Measurements from ENCODE around the gene PRUNE2.

DNA sequence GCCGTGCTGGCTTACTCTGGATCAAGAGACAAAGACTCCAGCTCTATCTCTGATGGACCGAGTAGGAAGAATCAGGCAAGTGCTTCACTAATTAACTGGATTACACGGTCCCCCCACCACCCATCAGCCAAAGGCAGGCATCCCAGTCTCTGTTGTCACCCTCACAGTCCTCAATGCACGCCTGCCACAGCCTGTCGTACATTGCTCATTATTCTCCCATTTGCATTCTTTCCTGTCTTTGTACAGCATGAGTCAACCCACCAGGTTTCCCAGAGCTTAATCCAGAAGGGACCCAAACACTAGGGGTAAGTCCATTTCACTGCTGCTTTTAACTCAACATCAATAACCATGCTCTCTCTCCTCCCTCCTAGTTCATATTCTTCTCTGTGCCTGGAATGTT is 97.3 kb downstream of the PRUNE2 start:
- TF ChIP-seq EZH2 (IDR thresholded peaks at IDR 0.05) (no peak), POLR2AphosphoS5 (IDR thresholded peaks at IDR 0.05; ENCODE audit: borderline replicate concordance, low read depth, low read length) (no peak)
